Spinal cord (tissue), 10 donors: Measurements from ENCODE around the gene JUN. TPM values are rescaled to one million over a fixed set of nuclear protein-coding genes. Genes with fewer than 3 reads are reported as not detected.

Source experiments
- DNase-seq, 6 donors: peaks; one replicate each; pipeline versions ENCODE4 v3.0.0 to v3.0.0-alpha.2; 2013 to 2015; ENCODE audit warnings: low spot score in 6 of 6, low read depth in 4 of 6
- H3K27ac ChIP-seq: one replicate; pipeline ENCODE4 v1.5.1; 2013; ENCODE audit warnings: low read depth, low read length, control low read depth
- H3K27me3 ChIP-seq: one replicate; pipeline ENCODE4 v1.6.1; 2013; ENCODE audit warnings: low read length; ENCODE audit not compliant: control insufficient read depth, insufficient read depth
- H3K36me3 ChIP-seq: one replicate; pipeline ENCODE4 v1.6.1; 2013; ENCODE audit warnings: low read length; ENCODE audit not compliant: control insufficient read depth, insufficient read depth
- H3K4me1 ChIP-seq: one replicate; pipeline ENCODE4 v1.6.1; 2013; ENCODE audit warnings: low read length; ENCODE audit not compliant: control insufficient read depth, insufficient read depth
- H3K4me3 ChIP-seq: one replicate; pipeline ENCODE4 v1.5.1; 2013; ENCODE audit warnings: low read depth, low read length, control low read depth
- H3K9me3 ChIP-seq: one replicate; pipeline ENCODE4 v1.6.1; 2013; ENCODE audit warnings: low read length; ENCODE audit not compliant: control insufficient read depth, insufficient read depth
- WGBS: methylation state at CpG from one replicate; pipeline ENCODE4 v1.1.5; 2013; ENCODE audit warnings: missing lambda C conversion rate; ENCODE audit not compliant: insufficient coverage; 5-methylcytosine and 5-hydroxymethylcytosine counted together
- polyA plus RNA-seq, 2 donors: library from polyadenylated mRNA; unstranded; fragments of 120-200 nt; gene quantifications; one replicate each; pipeline ENCODE4 v1.2.1, GENCODE V29; 2013; ENCODE audit not compliant: insufficient read length in 2 of 2
- total RNA-seq, 2 donors: library from RNA; depleted of rRNA in 1 of 2; stranded (reverse); fragments of 120-200 nt in 1 of 2; fragments of >200 nt in 1 of 2; gene quantifications; one replicate each; pipeline versions ENCODE4 v1.2.3 to v1.2.4, GENCODE V29; 2013 to 2014
- donor health status: healthy.

Gene JUN
- total and polyA plus RNA-seq, 4 donors, result 71.9 to 228 (median 135) TPM

DNA sequence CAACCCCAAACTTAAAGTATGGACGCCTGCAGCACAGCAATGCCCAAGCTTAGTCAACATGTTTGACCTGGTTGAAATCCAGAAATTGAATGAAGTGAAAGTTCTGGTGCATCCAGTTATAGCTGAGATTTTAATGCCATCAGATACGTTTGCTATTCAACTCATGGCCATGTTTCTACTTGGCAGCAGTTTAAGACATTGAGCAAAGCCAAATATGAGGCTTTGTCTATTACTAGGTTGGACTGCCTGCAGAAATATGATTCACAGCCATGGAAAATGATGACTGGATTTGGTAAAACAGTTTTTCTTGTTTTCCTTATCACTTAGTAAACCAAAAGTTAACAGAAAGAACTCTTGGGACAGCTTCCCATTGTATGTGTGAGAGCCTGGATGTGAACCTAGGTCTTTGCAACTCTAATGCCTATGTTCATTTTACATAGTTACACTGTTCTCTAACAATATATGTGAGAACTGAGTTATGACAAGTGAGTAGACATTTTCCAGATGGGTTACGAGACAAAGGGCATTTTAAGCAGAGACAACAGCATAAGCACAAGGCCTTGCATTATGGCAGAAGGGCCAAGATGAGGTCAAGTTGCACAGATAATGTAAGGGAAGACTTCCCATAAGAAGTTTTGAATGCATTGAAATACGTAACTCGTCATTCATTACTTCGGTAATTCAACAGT is 51.6 kb downstream of the JUN start:
- Histone ChIP-seq H3K9me3 (no peaks in the 10 kb centered on the region), H3K4me1 (no peaks in the 10 kb centered on the region), H3K27ac (no peak overlapping the region), H3K27me3 (no peaks in the 10 kb centered on the region), H3K36me3 (no peaks in the 10 kb centered on the region), H3K4me3 (no peak overlapping the region)
- WGBS, result 100% methylated on average over 3 of the region's 6 CpGs
- DNase-seq, result no peak

Other genes starting within 250 kb of the JUN start
- 10 to 100 TPM; 31.4 to 48.0 TPM for gene OMA1, start 237.3 kb downstream of the JUN start, total RNA-seq
- gene OMA1, start 237.3 kb downstream of the JUN start, polyA plus RNA-seq, result 10 to 100 TPM; 11.3 to 12.0 TPM
- gene TACSTD2, start 206.8 kb downstream of the JUN start, total RNA-seq, result under 1 TPM; 0.11 to 0.20 TPM
- gene TACSTD2, start 206.8 kb downstream of the JUN start, polyA plus RNA-seq, result under 1 TPM; 0.25 to 0.47 TPM
- 10 to 100 TPM; 21.3 to 45.2 TPM for gene MYSM1, start 84.0 kb downstream of the JUN start, total RNA-seq
- 10 to 100 TPM; 25.0 to 26.7 TPM for gene MYSM1, start 84.0 kb downstream of the JUN start, polyA plus RNA-seq